ENCODE data around the gene MMP10. TPM values are rescaled to one million over a fixed set of nuclear protein-coding genes. Genes with fewer than 3 reads are reported as not detected.
"Not testable (repeated sequence)": the region's sequence is repeated elsewhere in the genome, so short reads cannot be mapped to it uniquely, and the experiment has no call there.

The MMP10 gene
- total RNA-seq, 2 donors from 2014 or later, result not detected

DNA sequence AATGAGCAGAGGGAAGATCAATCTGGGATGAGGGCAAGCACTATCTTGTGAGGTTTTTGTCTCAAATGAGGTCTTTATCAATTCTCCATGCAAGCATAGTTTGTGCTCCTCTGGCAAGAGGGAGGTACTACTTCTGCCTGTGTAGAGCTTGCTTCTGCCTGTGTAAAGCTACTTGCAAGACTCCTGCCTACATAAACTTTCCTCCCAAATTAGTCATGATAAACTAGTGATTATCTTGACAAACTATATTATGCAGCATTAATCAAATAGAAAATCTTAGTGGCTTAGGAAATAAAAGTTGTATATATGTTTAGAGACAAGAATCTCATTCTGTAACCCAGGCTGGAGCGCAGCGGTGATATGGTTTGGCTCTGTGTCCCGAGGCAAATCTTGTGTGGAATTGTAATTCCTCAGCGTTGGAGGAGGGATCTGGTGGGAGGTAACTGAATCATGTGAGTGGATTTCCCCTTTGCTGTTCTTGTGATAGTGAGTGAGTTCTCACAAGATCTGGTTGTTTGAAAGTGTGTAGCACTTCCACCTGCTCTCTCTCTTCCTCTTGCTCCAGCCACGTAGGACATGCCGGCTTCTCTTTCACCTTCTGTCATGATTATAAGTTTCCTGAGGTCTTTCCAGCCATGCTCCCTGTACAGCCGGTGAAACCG is 8.0 kb upstream of the MMP10 start:
- intact Hi-C loops (cut with DNase I), result no loop called here
- no peak for DNase-seq (ENCODE audit: low spot score)

DNA sequence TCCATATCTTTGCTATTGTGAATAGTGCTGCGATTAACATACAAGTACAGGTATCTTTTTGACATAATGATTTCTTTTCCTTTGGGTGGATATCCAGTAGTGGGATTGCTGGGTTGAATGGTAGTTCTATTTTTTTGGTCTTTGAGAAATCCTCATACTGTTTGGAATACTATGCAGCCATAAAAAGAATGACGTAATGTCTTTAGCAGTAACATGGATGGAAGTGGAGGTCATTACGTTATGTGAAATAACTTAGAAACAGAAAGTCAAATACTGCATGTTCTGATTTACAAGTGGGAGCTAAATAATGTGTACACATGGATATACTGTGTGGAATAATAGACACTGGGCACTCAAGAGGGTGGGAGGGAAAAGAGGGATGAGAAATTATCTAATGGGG is 4.0 kb upstream of the MMP10 start:
- intact Hi-C loops (cut with DNase I), result no loop called here
- no peak for DNase-seq (ENCODE audit: low spot score)

DNA sequence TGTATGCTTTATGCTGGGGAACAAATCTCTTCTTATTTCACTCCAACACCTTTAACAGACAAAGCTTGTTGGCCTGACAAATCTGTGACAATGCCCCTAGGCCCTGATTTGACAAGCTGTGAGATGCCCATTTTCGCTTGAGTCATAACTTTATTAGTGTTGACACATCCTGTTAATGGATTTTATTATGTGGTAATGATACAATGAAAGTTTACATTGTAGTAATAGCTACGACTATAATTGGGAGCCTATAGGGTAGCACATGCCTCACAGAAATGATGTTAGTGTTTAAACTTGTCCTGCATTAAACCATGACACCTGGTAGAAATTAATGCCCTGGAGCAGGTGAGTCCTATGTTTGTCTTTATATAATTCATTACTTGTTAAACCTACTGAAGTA is 3.3 kb upstream of the MMP10 start:
- DNase-seq (ENCODE audit: low spot score), result no peak
- intact Hi-C loops (cut with DNase I), result no loop called here

DNA sequence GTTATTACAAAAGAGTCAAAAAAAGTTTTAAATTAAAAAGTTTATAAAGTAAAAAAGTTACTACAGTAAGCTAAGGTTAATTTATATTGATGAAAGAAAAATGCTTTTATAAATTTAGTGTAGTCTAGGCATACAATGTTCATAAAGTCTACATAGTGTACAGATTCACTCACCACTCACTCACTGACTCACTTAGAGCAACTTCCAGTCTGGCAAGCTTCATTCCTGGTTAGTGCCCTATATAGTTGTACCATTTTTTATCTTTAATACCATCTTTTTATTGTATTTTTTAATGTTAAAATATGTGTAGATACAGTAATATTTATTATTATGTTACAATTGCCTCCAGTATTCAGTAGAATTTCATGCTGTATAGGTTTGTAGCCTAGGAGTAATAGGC is 2.6 kb upstream of the MMP10 start:
- no peak for DNase-seq (ENCODE audit: low spot score)
- intact Hi-C loops (cut with DNase I), result no loop called here

DNA sequence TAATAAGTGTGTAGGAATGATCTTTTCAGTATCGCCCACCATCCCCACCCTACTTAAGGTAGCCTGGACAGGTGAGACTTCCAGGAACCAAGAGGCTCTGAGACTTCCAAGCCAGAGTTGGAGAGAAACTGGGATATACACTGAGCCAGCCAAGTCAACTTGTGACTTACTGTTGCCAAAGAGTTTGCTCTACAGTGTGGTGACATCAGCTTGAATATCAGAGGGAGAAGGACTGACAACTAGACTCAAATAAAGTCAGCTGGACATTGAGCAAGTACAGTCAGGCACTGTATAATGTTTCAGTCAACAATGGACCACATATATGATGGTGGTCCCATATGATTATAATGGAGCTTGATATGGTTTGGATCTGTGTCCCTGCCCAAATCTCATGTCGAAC is 1.2 kb upstream of the MMP10 start:
- intact Hi-C loops (cut with DNase I), result no loop called here

DNA sequence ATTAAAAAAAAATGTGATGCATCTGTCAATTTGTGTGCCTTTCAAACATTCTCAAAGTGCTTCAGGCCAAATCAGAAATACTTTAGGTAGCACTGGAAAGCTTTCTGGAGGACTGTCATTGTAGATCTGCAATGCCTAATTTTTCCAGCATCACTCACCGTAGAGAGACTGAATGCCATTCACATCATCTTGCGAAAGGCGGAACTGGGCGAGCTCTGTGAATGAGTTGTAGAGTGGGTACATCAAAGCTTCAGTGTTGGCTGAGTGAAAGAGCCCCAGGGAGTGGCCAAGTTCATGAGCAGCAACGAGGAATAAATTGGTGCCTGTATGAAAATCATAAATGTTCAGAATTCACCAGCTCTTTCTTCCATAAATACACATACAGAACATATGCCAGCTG is 4.0 kb downstream of the MMP10 start:
- intact Hi-C loops (cut with DNase I), result no loop called here
- DNase-seq (ENCODE audit: low spot score), result no peak

More for the DNA sequence above, 1.2 kb upstream of the MMP10 start:
- DNase-seq (ENCODE audit: low spot score), result no peak

DNA sequence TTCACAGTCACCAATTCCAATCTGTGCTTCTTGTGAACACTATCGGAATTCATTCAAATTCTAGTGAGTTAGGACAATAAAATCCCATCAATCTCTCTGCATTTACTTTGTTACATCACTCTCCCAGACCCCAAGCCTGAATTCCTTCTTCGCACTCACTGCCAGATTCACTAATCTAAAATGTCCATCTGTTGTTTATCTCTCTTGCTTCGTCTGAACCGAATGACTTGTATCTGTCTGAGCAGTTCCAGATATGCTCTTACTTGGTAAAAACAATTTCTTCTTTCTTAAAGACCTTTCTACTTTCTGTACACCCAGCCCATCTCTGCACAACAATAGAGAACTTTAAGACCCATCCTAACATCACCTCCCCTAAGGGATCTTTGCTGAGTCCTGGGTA is 7.0 kb downstream of the MMP10 start:
- intact Hi-C loops (cut with DNase I), result no loop called here
- DNase-seq (ENCODE audit: low spot score), result no peak

DNA sequence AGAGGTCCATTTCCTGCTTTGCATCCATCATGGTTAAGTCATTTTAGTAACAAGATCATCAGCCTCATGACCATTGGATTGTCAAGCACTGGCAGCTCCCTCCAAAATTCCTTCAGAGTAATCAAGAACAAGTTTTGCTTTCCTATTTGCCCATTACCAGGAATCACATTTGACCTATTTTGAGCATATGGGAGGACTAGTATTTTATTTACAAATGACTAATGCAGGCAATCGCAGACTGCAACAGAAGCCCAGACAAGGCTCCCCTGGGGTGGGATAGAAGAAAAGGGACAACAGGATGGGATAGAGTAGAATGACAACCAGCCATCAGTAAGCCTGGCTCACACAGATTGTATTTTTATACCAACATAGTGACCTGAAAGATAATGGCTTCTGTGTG is 9.1 kb downstream of the MMP10 start:
- DNase-seq (ENCODE audit: low spot score), result no peak
- intact Hi-C loops (cut with DNase I), result no loop called here

DNA sequence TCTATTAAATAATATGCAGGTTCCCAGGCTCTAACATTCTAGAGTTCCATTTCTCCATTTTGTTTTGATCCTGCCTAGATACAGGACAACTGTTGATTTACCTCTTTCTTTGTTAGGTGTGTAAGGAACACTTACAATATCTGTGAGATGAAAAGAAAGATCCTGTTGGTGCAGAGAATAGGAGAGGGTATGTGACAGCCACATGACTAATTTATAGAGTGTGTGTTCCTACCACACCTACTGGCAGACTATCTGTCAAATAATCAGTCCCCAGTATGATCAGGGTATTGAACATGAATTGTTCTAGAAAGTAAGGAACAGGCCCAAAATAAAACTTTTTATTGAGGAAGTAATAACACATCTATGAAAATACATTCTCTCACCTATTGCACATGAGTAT is 10.2 kb downstream of the MMP10 start:
- no peak for DNase-seq (ENCODE audit: low spot score)
- intact Hi-C loops (cut with DNase I), result no loop called here

DNA sequence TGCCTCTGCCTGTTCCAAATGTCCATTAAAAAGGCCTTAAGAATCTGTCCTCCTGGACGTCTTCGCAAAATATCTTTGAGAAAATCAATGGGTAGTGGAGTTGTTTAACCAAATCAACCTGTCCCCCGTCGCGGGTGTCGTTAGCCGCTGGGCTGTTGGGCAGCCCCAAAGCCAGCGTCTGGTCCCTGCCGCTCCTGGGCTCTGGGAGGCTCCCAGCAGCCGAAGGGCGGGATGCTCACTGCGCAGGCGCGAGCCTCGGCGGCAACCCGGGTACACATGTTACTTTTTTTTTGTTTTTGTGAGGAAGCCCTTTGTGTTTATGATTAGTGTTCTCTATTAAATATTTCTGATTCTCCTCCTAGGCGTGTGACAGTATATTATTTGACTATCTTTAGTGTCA is 12.6 kb downstream of the MMP10 start:
- intact Hi-C loops (cut with DNase I), result no loop called here

DNA sequence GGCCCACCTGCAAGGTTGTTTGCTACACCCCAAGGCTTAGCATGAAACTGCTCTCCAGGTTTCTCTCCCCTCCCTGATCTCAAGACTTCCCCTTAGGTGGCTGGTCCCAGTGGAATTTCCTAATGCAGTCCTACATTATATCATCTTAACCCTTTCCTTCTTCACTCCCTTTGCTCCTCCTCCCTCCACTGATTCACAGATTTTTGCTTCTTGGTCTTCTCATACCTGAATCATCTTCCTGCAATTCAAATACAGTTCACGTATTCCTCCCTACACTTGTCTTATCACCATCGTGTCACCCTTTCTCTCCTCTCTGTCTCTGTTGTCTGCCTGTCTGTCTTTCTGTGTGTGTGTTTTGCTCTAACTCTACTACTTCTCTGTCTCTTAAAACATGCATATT is 17.0 kb downstream of the MMP10 start:
- no peak for DNase-seq (ENCODE audit: low spot score)
- intact Hi-C loops (cut with DNase I), result no loop called here

More for the DNA sequence above, 12.6 kb downstream of the MMP10 start:
- DNase-seq (ENCODE audit: low spot score), result no peak

DNA sequence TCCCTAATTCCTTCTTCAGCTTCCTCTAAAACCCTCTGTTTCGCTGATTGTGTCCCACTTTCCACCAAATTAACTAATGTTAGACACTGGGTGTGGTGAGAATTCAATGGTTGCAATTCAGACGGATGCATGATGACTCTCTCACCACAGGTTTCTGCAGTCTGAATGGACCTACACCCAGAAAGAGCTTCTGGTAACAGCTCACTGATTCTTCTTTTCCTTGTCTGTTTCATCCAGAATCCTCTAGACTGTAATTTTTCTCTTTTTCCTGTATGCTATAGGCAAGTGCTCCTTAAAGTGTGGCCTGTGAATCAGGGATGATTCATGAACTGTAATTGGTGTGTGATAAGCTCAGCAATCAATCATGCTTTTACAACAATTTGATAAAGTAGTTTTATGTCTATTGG is 18.1 kb downstream of the MMP10 start:
- intact Hi-C loops (cut with DNase I), result no loop called here
- DNase-seq (ENCODE audit: low spot score), result no peak

DNA sequence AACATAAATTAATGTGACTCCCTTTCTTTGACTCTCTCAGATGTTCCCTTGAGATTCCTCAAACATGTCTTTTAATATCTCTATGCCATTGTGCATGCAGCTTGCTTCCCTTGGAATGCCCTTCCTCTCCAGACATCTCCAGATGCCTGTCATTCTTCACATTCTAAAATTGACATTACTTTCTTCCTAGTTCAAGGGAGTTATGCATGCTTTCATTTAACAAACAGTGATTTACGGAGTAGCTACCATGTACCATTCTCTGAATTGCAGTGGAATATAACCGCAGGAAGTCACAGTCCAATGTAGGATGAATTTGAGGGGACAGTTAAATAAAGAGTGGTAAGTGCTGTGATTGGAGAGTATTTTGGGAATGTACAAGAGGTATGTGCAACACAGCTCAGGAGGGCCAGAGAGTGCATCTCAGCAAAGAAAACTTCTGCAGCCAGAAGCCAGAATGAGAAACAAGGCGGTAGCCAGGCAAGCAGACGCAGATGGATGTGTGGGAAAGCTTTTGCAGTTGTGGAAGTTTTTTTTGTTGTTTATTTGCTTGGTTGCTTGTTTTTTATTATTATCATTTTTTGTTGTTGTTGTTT is 18.7 kb downstream of the MMP10 start:
- intact Hi-C loops (cut with DNase I), result no loop called here
- no peak for DNase-seq (ENCODE audit: low spot score)

DNA sequence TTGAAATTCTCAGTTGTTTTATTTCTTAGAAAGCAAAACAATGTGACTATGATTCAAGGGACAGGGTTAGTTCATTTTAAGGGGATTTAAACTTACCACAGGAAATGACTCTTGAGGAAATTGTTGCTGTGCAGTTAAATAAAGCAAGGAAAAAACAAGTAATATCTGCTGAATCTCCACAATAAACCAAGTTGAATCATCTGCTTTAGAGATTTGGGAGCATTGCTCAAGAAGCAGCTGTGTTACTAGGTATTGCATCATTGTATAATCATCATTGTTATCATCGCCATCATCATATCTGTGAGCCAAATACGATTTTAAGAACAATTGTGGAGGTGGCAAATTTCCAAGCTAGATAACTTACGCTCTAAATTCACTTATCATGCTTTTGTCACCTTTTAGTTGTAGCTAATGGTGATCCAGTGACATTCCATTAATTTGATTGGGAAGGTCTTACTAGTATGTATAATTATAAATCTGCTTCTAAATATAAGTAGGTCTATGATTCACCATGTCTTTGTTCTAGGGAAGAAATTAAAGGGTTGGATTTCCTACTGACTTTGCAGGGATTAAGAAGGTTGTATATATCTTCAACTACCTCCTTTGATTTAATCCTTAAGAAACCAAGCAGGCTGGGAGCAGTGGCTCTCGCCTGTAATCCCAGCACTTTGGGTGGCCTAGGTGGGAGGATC is 19.9 kb downstream of the MMP10 start:
- intact Hi-C loops (cut with DNase I), result no loop called here
- DNase-seq (ENCODE audit: low spot score), result no peak

DNA sequence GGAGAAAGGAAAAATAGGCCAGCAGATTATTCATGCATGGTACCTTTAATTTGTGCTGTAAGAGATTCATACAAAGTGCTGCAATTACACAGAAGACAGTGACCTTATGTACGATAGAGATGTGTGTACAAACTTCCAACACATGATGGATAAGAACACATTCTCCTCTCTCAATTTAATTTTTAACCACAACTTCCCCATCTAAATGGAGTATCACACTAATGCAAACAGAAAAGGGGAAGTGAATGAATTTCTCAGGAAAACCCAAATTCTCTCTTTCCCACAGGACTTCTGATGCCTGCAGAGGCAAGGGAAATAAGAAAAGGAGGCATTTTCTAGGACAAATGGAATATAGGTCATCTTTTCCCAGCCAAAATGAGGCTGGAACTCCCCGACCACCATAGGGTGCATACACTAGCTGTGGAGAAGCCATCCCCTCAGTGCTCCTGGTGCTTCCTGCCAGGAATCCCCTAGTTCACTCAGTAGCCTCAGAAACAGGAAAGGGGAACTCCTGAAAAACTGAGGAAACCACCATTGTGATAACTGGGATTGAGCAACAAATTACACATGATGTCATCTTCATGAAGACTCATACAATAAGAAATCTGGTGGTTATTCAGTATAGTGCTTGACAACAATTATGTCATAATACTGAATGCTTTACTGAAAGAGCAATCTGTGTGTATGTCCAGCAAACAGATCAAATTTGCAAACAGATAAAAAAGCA is 22.4 kb downstream of the MMP10 start:
- intact Hi-C loops (cut with DNase I), result no loop called here
- no peak for DNase-seq (ENCODE audit: low spot score)

DNA sequence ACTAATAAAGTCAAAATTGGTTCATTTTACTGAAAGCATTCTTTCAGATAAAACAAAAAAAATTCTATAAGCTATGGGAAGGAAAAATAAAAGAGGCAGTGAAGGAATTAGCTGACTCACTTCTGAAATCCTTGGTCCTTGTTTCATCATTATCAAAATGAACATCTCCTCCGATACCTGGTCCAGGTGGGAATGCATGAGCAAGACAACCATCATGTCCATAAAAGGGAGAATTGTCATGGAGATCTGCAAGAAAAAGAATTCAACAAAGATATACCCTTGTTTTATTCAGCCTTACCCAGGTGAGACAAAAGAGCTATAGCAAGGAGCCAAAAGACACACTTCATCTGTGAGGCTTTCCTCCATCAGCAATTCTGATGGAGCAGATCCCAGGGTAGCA is 27.2 kb downstream of the MMP10 start:
- intact Hi-C loops (cut with DNase I), result no loop called here

DNA sequence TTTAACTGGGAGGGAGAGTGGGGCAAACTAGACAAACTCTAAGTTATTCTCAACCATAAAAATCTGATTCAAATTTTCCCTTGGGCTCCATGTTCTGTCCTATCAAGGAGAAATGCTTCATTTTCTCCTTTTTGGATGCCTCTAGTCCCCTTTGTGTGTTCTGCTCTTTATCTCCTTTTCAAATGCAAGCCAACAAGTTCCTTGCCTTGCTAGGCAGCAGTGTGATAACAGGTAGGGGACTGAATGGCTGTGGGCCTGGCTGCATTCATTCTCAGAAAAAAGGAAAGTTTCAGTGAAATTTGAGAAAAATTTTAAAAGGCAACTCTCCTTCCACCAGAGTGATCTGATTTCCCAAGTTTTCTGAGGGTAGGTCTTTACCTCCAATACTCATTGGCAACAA is 28.8 kb downstream of the MMP10 start:
- intact Hi-C loops (cut with DNase I), result no loop called here
- no peak for DNase-seq (ENCODE audit: low spot score)

More for the DNA sequence above, 27.2 kb downstream of the MMP10 start:
- no peak for DNase-seq (ENCODE audit: low spot score)

DNA sequence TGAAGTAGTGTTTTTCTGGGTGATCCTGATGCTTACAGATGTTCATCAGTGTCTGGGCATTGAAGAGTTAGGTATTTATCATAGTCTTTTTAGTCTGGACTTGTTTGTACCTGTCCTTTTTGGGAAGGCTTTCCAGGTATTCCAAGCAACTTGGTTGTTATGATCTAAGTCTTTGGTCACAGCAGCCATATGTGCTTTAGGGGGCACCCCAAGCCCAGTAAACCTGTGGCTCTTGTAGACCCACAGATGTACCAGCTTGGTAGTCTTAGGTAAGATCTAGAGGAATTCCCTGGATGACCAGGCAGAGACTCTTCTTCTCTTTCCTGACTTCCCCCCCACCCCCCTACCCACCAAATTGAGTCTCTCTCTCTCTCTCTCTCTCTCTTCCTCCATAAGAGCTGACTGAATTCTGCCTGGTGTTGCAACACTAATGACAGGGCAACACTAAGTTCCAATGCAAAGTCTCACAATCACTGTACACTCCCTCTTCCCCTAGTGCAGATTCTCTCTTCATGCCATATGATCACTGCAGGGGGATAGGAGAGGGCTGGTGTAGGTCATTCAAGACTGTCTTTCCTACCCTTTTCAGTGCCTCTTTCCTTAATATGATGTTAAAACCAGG is 31.2 kb downstream of the MMP10 start:
- intact Hi-C loops (cut with DNase I), result no loop called here
- DNase-seq (ENCODE audit: low spot score), result no peak

DNA sequence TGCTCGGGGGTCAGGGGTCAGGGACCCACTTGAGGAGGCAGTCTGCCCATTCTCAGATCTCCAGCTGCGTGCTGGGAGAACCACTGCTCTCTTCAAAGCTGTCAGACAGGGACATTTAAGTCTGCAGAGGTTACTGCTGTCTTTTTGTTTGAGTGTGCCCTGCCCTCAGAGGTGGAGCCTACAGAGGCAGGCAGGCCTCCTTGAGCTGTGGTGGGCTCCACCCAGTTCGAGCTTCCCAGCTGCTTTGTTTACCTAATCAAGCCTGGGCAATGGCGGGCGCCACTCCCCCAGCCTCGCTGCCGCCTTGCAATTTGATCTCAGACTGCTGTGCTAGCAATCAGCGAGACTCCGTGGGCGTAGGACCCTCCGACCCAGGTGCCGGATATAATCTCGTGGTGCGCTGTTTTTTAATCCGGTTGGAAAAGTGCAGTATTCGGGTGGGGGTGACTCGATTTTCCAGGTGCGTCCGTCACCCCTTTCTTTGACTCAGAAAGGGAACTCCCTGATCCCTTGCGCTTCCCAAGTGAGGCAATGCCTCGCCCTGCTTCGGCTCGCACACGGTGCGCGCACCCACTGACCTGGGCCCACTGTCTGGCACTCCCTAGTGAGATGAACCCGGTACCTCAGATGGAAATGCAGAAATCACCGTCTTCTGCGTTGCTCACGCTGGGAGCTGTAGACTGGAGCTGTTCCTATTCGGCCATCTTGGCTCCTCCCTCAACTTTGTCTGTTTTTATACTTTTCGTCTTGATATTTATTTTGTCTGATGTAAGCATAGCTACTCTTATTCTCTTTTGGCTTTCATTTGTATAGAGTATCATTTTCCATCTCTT is 33.5 kb downstream of the MMP10 start:
- DNase-seq (ENCODE audit: low spot score); intact Hi-C loops (cut with DNase I): not testable (repeated sequence)

Data from posterior vena cava (tissue), 2 donors.